CD4-positive, alpha-beta T cell treated with Interleukin-2 at 100 ng/mL for 4 hours (primary cell): ENCODE measurements around the gene KDM4C.
A peak's percentile ranks its signal among the peaks of the same experiment; 100 is the strongest.

ENCODE experiments used
- DNase-seq: peaks from one replicate; pipeline ENCODE4 v3.0.0-alpha.2; 2020; ENCODE audit warnings: low spot score

Gene KDM4C

DNA sequence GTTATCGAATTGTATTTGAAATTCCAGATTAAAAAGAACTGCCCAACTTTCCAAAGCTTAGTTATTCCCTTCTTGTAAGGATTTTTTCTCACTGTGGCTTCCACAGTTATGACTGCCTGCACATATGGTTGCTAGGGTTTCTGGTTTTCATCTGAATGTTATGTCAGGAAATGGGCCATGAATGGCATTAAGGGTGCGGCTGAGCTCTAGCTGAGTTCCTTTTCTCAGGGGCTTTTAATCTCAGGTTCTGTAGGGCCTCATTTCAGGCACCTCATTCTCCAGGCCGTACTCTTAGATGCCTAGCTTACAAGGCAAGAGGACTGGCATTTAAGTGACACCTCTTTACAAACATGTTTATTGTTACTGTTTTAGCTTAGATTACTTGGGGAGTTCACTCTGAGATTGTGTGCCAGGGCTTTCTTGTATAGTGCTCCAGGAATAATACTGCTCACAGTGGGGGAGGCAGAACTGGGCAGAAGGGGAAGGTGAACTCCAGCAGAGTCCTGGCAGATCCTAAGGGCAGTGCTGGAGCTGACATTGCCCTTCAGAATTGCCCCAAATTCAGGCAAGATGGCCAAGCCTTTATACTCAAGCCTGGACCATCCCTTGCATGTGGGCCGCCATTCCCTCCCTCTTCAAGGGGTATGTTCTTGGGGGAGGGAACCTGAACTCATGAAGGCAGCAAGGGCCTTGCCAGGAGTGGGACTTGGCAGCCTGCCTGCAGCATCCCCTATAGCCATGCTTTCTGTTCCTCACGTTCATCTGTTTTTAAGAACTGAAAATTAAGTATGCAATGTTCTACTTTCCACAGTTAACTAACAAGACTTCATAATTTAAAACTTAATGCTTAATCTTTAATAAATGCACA is 111.5 kb downstream of the KDM4C start:
- no peak for DNase-seq

DNA sequence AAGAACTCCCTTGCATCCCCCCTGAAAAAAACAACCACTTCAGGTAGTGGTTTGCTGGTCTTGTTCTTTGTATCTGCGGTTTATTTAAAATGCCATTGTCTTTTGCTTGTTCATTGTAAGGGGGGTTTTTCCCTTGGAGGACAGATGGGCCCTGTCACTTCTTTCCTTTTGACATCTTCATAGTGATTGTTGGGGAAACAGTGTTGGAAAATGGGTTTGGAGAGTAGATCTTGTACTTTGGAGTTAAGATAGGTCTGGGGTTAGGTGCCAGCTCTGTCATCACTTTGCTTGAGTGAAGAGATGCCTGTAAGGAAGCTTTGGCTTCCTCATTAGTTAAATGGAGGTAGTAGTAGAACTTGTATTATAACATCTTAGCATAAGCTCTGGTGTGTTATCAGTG is 112.4 kb downstream of the KDM4C start:
- no peak for DNase-seq

DNA sequence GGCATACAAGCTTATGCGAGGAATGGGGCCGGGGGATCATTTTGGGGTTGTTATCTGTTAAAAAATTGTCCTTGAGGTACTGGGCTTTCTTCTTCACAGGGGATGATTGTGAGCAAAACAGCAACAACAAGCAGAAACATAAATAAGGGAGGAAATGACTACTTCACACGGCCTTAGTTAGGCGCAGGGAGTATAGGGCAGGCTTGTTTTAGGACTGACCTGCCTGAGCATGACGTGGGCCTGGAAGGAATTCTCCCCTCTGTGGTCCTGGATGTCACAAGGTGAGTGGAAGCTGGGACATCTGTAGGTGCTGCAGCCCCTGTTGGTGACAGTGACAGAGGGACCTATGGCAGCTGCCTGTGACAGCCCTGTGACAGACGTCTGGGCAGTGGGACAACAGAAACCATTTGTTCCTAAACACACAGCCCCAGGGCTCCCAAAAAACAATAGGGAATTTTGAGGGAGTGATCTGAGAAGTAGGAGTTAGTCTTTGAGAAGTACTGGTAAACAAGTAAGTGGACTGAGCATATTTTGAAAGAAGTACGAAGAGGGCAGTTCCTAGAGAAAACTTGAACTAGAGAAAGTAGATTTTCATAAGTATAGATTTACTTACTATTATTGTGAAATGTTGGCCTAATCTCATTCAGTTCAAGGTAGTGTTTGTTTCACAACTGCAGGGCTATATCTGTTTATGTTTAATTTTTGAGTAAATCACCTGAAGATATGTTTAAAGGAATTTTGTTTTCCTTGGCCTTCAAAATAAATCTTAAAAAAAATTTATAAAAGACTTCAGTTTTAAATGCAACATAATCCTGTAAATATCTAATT is 113.1 kb downstream of the KDM4C start:
- DNase-seq, result no peak

DNA sequence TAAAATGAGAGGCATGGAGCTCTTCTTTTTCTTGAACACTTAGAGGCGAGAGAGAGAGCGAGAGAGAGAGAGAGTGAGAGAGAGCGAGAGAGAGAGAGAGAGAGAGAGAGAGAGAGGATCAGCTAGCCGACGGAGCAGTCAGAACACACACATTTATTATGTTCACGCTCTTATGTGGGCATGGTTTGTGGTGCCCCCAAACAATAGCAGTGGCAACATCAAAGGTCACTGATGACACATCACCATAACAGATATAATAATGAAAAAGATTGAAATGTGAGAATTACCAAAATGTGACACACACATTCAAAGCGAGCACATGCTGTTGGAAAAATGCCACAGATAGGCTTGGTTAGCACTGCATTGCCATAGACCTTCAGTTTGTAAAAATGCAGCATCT is 116.1 kb downstream of the KDM4C start:
- peak; percentile 57 for DNase-seq

DNA sequence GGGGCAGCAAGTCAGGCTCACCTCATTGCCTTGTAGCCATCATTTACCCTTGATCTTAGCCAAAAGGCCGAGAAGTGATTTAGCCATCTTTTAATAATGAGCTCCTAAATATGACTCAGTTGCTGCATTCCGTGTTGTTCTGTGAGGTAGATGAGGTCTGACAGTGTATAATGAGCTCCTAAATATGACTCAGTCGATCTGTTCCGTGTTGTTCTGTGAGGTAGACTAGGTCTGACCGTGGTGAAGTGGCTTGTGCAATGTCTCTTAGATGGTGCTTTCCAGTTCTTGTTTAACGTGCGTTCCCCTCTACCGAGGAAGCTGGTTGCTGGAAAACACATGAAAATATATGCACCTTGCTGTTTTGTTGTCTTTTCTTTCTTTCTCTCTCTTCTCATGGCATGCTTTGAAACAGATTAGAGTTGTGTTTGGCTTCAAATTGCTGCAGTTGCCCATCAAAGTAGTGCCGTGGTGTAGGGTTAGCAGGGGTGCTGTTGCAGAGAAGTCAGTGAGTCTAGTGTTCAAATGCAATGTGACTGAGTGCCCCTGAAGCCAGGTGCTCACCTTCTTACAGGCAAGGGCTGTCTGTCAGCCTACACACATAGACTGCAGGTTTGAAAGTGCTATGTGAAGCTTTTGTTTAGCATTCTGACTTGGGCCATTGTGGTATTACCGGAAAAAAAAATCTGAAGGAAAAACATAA is 118.6 kb downstream of the KDM4C start:
- no peak for DNase-seq

DNA sequence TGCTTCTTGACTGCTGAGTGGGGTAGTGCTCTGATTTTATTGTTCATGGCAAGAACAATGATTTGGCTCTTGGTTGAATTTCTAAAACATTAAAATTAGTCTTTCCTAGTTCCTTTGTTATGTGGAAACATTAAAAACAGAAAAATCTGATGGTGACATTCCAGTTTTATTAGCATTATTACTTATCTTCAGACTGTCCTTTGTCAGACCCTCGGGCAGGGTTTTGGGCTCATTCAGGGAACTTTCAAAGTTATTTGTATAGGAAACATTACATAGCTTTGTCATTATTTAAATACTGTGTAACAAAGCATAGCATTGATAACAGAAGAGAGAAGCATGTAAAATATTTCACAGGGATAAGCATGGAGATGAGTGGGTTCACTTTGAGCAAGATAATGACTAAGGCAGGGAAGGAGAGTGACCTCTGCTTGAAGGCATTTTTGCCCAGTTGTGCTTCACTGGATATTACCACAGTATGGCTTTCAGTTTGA is 119.9 kb downstream of the KDM4C start:
- DNase-seq, result no peak

DNA sequence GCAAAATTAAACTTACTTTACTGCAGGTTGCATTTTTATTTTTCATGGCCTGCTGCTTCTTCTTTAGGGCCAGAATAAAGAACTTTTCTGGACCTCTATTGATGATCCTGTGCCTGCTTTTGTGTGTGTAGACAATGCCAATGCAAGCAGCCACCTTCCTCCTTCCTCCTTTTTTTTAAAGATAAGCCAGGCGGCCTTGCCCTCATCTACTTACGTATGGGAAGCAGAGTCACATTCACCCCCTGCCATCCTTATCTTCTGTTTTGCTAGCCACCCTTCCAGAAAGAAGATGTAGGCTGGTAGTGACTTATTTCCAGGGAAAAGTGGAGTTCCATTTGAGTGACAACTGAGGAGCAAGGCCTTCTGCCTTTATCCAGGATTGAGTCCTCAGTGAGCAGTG is 122.9 kb downstream of the KDM4C start:
- no peak for DNase-seq

DNA sequence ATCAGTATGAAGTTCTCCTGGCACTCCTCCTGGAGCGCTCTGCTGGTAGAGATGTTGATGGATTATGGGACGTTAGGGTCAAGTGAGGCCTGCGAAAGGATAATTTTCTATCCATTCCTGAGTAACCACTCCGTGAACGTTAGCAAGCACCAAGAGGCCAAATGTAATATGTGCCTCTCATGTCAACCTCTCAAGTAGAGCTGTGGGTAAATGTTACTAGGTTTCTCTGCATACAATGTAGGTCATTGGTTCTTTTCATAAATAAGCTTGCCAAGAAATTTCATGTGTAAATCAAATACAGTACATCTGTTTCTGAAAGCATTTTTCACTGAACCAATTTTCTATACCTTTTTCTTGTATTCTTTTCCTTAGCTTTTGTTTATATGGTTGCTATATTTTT is 126.3 kb downstream of the KDM4C start:
- DNase-seq, result no peak

DNA sequence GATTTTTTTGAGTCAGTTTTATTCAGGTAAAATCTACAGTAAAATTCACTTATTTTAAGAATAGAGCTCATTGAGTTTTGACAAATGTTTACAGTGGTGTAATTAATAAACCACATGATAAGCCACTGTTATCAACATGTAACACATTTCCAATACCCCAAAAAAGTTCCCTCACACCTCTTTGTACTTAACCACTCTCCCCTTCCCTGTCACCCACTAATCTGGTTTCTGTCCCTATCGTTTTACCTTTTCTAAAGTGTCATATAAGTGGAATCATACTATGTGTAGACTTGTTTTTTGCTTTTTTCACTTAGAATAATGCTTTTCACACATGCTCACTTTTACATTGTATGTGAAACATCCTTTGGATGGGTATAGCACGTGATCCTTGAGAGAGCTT is 127.2 kb downstream of the KDM4C start:
- DNase-seq, result no peak

DNA sequence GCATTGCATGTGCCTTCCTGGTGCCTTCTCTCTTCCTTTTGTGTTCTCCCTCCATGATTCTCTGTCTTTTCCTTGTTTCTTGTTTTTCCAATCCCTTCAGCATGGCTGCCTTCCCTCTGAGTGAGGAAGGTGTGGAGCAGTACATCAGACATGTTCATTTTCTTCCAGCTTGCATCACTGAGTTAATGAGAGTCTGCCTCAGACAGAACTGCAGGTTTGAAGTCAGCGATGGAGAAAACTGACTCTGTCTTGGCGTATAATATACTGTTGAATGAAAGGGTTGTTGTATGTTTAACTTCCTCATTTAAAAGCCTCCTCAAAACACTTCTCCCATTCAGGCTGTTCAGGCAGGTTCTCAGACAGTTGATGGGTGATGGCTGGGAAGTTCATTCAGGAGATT is 129.3 kb downstream of the KDM4C start:
- no peak for DNase-seq

DNA sequence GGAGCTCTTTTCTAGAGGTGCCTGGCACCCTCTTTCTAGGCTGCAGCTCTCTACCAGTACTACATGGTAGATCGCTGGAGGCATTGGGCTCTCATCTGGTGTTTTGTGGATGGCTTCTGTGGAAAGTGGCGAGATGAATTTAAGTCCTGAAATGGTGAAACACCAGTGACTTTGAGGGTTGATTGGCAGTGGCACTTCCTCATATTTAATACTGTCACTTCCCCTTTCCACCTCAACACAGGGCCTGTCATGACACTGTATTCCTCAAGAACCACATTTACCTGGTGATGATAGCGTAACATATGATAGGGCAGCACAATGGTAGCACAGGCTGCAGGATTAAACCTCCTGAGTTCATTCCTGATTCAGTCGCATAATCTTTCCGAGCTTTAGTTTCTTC is 132.1 kb downstream of the KDM4C start:
- no peak for DNase-seq

DNA sequence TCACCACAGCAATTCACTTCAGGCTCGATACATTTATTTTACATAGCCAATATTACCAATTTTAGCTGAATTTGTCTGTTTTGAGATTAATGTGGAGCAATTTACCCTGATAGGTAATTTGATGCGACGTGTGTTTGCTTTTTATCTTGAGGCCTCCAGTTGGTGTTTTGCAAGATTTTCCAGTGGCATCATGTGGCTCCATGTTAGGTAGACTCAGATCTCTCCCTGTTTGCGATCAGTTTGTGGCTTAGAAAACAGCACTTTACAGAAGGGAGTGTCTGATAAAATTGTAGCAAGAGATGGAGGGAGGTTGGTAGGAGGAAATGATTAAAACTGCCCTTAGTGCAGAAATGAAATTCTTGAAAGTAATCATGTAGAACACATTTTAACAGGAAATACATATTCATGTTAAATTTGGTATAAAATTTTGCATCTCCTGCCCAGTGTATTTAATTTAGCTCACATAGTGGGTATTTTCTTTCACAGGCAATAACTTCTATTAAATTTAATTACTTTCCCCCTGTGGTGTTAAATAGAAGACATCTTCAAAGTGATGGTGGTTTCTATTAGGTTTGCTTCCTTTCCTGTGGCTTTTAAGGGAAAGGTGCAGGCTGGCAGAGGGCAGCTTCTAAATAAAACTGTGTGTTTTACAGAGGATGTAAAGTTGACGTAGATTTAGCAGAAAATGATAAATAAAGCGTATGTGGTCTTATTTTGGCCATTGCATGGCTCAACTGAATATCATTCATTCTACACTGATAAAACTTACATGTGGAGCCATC is 135.8 kb downstream of the KDM4C start:
- DNase-seq, result peak; percentile 8

DNA sequence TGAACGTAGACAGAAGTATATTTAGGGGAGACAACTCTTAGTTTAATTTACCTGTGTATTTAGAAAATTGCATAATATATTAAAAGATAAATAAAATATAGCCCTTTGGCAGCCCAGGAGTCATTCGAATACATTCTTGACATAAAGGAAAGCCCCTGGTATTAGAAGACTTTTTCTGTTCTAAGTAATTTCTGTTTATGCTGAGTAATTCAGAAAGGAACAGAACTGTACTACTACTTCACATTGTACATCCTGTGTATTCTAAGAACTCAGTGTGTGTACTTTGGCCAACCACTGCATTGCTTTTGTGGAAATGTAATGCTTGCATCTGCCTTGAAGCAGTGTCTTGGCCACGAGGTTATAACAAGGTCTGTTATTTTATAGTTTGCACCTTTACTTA is 136.4 kb downstream of the KDM4C start:
- peak; percentile 23 for DNase-seq

DNA sequence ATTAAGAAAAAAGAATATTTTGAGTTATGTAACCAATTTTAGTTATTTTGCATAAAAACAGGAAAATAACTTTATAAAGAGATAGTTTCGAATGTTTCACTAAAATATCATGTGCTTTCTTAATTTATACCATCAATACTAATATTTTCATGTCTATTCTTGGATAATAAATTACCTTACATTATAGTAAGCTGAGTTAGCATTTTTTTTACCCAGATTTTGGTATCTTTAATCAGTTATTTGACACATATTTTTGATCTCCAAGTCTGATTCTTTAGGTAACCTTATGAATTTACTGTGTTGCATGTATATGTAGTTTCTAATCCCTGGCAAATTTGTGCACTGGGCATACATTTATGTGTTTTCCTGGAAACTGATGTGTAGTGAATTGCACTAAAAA is 138.0 kb downstream of the KDM4C start:
- DNase-seq, result no peak

DNA sequence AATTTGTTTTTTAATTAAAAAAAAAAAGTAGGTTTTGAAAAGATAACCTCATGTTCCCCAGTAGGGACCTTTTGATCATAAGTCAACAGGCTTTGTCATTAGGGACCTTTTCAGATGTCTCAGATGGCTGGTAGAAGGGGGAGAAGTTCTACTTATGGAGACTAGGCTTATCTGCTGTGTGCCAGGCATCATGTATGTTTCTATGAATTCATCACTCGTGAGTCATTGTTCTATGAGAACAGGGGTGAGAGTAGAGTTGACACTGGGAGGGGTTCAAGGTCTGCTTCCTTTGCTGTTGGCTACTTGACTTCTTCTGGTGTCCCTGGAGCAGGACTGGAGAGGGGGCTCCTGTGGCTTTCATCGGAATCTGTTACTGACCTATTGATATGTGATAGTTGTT is 138.8 kb downstream of the KDM4C start:
- DNase-seq, result peak; percentile 21

DNA sequence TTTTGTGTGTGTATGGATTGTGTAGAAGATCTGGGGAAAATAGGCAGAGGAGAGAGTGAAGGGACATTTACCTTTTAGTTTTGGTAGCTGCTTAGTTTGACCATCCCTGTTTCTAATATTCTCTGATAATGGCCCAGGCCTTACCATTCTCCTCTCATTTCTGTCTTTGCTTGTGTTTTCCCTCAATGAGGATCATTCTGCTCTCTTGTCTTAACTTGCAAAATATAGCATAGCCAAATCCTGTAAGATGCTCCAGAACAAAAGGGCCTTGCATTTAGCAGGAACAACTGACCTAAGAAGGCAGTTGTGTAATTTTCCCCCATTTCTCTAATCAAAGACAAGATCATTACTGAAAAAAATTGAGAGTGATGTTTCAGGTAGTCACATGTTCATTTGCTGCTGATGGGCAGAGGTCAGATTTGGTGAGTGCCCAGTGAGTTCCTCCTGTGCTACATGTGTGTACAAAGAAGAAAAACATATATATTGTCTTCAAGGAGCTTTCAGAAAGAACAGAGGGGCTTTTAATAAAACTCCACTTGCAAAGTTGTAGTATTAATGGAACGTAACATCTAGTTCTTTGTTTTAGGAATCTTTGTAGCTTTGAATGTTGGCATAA is 139.5 kb downstream of the KDM4C start:
- no peak for DNase-seq

DNA sequence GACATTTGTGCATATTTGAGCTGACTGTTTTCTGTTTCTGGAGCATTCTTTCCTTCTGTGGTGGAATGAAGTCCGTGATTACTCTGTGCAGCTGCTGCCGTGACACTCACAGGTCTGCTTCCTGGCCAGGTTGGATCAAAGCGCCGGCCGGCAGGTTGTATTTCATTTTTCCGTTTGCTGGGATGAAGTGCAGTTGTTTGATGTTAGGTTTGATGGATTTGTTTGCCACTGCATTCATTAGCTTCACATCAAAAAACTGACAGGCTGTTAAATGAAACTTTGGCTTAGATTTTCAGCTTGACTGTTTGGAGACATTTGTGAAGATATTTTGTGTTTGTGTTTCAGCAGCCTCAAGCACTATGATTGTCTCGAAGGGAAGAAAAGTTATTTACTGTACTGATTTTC is 140.1 kb downstream of the KDM4C start:
- no peak for DNase-seq

DNA sequence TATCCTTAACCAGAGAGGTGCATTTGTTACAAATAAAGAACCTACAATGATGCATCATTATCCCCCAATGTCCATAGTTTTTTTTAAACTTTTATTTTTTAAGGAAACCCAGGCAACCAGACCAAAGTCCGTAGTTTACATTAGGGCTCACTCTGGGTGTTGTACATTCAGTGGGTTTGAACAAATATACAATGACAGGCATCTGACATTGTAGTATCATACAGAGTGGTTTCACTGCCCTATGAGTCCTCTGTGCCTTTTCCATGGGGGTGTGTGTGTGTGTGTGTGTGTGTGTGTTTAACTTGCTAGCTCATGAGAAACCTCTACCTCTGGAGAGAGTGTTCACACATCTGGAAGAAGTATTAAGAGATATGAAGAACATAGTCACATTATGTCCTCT is 141.5 kb downstream of the KDM4C start:
- no peak for DNase-seq

DNA sequence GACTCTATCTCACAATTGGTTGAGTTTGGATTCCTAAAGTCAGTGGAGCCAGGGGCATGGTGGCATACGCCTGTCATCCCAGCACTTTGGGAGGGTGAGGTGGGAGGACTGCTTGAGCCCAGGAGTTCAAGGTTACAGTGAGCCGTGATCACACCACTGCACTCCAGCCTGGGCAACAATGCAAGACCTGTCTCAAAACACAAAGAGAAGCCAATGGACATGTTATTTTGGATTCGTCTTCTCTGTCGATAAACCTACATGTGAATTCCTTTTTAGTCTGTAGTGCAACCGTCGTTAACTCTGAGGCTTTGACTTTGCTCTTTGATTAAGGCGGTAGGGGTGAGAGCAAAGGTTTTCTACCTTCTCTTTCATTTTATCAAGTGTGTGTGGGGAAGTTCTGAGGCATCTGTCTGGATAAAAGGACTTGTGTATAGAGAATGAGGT is 142.7 kb downstream of the KDM4C start:
- no peak for DNase-seq

DNA sequence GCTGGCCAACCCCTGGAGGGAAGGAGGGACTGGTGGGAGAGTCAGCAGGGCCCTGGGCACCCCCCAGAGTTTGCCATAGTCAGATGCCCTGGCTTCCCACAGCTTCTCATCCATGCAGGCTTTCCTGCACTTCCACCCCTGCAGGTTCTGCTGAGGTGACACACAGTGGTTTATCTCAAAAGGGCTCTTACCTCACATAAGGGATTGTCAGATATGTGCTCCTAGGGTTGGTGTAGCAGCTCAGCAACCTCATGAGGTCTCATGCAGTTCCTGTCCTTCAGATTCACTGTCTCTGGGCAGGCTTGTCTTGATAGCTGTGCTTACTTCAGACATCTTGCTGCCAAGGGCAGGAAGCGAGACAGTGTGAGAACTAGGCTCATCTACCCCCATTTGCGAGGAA is 143.4 kb downstream of the KDM4C start:
- DNase-seq, result no peak

DNA sequence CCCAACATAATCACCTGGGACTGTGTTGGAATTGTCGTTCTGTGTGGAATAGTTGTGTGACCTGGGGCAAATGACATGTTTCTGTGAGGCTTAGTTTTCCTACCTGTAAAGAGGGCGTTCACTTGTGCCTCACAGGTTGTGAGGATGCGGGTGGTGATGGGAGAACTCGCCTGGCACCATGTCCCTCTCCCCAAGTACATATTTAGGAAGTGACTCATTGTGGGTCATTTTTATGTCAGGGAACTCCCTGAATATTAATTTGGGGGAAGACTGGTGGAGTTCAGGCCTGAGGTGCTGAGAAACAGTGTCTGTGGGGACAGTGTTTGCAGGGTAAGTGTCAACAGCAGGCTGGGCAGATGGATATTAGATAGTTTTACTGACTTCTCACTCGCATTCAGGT is 144.7 kb downstream of the KDM4C start:
- DNase-seq, result no peak
